ENCODE measurements around the gene CFTR. TPM values are rescaled to one million over a fixed set of nuclear protein-coding genes. Genes with fewer than 3 reads are reported as not detected.

The CFTR gene
- total RNA-seq, 3 donors from 2014 or later (not counting 1 experiment from before 2014, with no cell fraction given), result not detected

GRCh38 chr7:117600911-117601310 lies 121.1 kb downstream of the CFTR start:
- Mint-ChIP-seq H3K4me3 (no peak overlapping the region), H3K4me1 (no peaks in the 10 kb centered on the region), H3K27me3 (ENCODE audit: low read depth in 2 of 2) (no peaks in the 10 kb centered on the region), H3K9me3 (peaks cover 3% of the 10 kb centered on the region in 2 donors), H3K27ac (no peak overlapping the region), H3K36me3 (no peaks in the 10 kb centered on the region)
- DNase-seq, result no peak
- ATAC-seq, result no peak
- Histone ChIP-seq H3K36me3 (ENCODE audit: control insufficient read depth, insufficient read depth, low read length) (no peaks in the 10 kb centered on the region), H3K27me3 (ENCODE audit: control insufficient read depth, insufficient read depth, low read length) (no peaks in the 10 kb centered on the region), H3K4me1 (ENCODE audit: control insufficient read depth, insufficient read depth, low read length) (no peaks in the 10 kb centered on the region), H3K4me3 (ENCODE audit: low read length) (no peak overlapping the region), H3K9me3 (ENCODE audit: control insufficient read depth, insufficient read depth, low read length) (no peaks in the 10 kb centered on the region), H3K27ac (ENCODE audit: low read length) (no peak overlapping the region)
- TF ChIP-seq CTCF (IDR thresholded peaks at IDR 0.05), result no peak
- no CpG with 5 or more reads among the region's 2 CpGs for WGBS (ENCODE audit: insufficient coverage)
- intact Hi-C loops (cut with micrococcal nuclease), result no loop called here

- Mint-ChIP-seq H3K4me3 (no peak overlapping the region), H3K27me3 (ENCODE audit: low read depth in 2 of 2) (no peaks in the 10 kb centered on the region), H3K36me3 (no peaks in the 10 kb centered on the region), H3K27ac (no peak overlapping the region), H3K4me1 (no peaks in the 10 kb centered on the region), H3K9me3 (peaks cover 8 to 9% of the 10 kb centered on the region in 2 donors)
- Histone ChIP-seq H3K4me3 (ENCODE audit: low read length) (no peak overlapping the region), H3K27ac (ENCODE audit: low read length) (no peak overlapping the region), H3K27me3 (ENCODE audit: control insufficient read depth, insufficient read depth, low read length) (no peaks in the 10 kb centered on the region), H3K36me3 (ENCODE audit: control insufficient read depth, insufficient read depth, low read length) (no peaks in the 10 kb centered on the region), H3K4me1 (ENCODE audit: control insufficient read depth, insufficient read depth, low read length) (no peaks in the 10 kb centered on the region), H3K9me3 (ENCODE audit: control insufficient read depth, insufficient read depth, low read length) (no peaks in the 10 kb centered on the region)
- no peak for DNase-seq
- no peak for TF ChIP-seq CTCF (IDR thresholded peaks at IDR 0.05)
- no peak for ATAC-seq
- 74% methylated on average over 4 of the region's 4 CpGs for WGBS (ENCODE audit: insufficient coverage)
- intact Hi-C loops (cut with micrococcal nuclease), result no loop called here
Observed at GRCh38 chr7:117603627-117604026, 123.8 kb downstream of the CFTR start.

DNA sequence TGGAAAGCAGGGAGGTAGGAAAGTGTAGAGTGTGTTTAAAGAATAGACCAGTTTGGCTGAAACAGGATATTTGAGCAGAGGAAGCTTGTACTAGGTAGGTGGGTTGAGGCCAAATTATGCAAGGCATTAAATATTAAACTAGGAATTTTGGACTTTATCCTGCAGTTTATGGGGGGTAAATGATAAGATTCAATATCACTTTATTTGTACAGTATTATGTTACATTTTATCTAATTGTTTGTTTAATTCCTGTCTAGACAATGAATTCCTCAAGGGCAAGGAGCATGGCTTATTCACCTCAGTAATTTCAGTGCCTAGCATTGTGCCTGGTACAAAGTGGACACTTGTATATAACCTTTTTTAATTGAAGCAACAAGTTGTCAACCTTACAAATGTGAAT lies 125.9 kb downstream of the CFTR start:
- no peak for ATAC-seq
- H3K36me3 ChIP-seq (ENCODE audit: control insufficient read depth, insufficient read depth, low read length), result no peaks in the 10 kb centered on the region
- no peak overlapping the region for H3K27ac Mint-ChIP-seq
- intact Hi-C loops (cut with micrococcal nuclease), result no loop called here
- H3K4me3 Mint-ChIP-seq, result no peak overlapping the region
- H3K4me1 ChIP-seq (ENCODE audit: control insufficient read depth, insufficient read depth, low read length), result no peaks in the 10 kb centered on the region
- H3K27ac ChIP-seq (ENCODE audit: low read length), result no peak overlapping the region
- peaks cover 8 to 11% of the 10 kb centered on the region in 2 donors for H3K9me3 Mint-ChIP-seq
- no peak for DNase-seq
- no peak overlapping the region for H3K4me3 ChIP-seq (ENCODE audit: low read length)
- no peak for TF ChIP-seq CTCF (IDR thresholded peaks at IDR 0.05)
- no peaks in the 10 kb centered on the region for H3K27me3 Mint-ChIP-seq (ENCODE audit: low read depth in 2 of 2)
- no peaks in the 10 kb centered on the region for H3K27me3 ChIP-seq (ENCODE audit: control insufficient read depth, insufficient read depth, low read length)
- no peaks in the 10 kb centered on the region for H3K4me1 Mint-ChIP-seq
- H3K9me3 ChIP-seq (ENCODE audit: control insufficient read depth, insufficient read depth, low read length), result no peaks in the 10 kb centered on the region
- H3K36me3 Mint-ChIP-seq, result no peaks in the 10 kb centered on the region

DNA sequence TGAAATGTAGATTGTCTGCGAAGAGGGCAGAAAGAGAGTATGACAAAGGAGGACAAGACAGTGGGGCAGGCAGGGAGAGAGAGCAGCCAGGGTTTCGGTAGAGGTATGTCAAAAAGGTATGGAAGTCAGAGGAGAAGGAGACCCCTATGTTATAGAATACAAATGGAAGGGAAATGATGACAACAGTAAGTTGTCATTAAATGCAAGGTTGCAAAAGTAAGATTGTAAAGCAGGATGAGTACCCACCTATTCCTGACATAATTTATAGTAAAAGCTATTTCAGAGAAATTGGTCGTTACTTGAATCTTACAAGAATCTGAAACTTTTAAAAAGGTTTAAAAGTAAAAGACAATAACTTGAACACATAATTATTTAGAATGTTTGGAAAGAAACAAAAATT lies 126.3 kb downstream of the CFTR start:
- Mint-ChIP-seq H3K27ac (no peak overlapping the region), H3K9me3 (peaks cover 8 to 11% of the 10 kb centered on the region in 2 donors), H3K4me3 (no peak overlapping the region), H3K4me1 (no peaks in the 10 kb centered on the region), H3K27me3 (ENCODE audit: low read depth in 2 of 2) (no peaks in the 10 kb centered on the region), H3K36me3 (no peaks in the 10 kb centered on the region)
- WGBS (ENCODE audit: insufficient coverage), result 80% methylated on average over 2 of the region's 3 CpGs
- no peaks in the 10 kb centered on the region for H3K9me3 ChIP-seq (ENCODE audit: control insufficient read depth, insufficient read depth, low read length)
- no peak for TF ChIP-seq CTCF (IDR thresholded peaks at IDR 0.05)
- intact Hi-C loops (cut with micrococcal nuclease), result no loop called here
- no peak overlapping the region for H3K27ac ChIP-seq (ENCODE audit: low read length)
- no peaks in the 10 kb centered on the region for H3K4me1 ChIP-seq (ENCODE audit: control insufficient read depth, insufficient read depth, low read length)
- H3K4me3 ChIP-seq (ENCODE audit: low read length), result no peak overlapping the region
- no peaks in the 10 kb centered on the region for H3K27me3 ChIP-seq (ENCODE audit: control insufficient read depth, insufficient read depth, low read length)
- H3K36me3 ChIP-seq (ENCODE audit: control insufficient read depth, insufficient read depth, low read length), result no peaks in the 10 kb centered on the region
- DNase-seq (no peak), ATAC-seq (no peak)

Data from natural killer cell (primary cell).